Lower lobe of right lung (tissue), 2 donors: ENCODE data around the gene PROM1. TPM values are rescaled to one million over a fixed set of nuclear protein-coding genes. Genes with fewer than 3 reads are reported as not detected.

Experiments
- ATAC-seq, 2 donors: fragments of 200-7000 bp; cut with Tn5 transposase; one replicate each; pipeline ENCODE4 v1.9.1; 2020 to 2022; ENCODE audit warnings: mild to moderate bottlenecking in 2 of 2, moderate library complexity in 2 of 2
- DNase-seq: peaks from one replicate; pipeline ENCODE4 v3.0.0-alpha.2; 2020
- H3K27ac ChIP-seq: fragments of 200-600 bp; one replicate; pipeline ENCODE4 v1.8.0; 2022
- H3K27me3 ChIP-seq: fragments of 200-600 bp; one replicate; pipeline ENCODE4 v1.8.0; 2022; ENCODE audit warnings: low read depth
- H3K36me3 ChIP-seq: fragments of 200-600 bp; one replicate; pipeline ENCODE4 v1.8.0; 2022; ENCODE audit warnings: mild to moderate bottlenecking
- H3K4me1 ChIP-seq: fragments of 200-600 bp; one replicate; pipeline ENCODE4 v1.8.0; 2022
- H3K4me3 ChIP-seq: fragments of 200-600 bp; one replicate; pipeline ENCODE4 v1.8.0; 2022; ENCODE audit warnings: mild to moderate bottlenecking
- H3K9me3 ChIP-seq: fragments of 200-600 bp; one replicate; pipeline ENCODE4 v1.8.0; 2022
- intact Hi-C: fragments of 100-400 bp; cut with DNase I; formaldehyde crosslinking; loops from one replicate; pipeline ENCODE4 v1.11.0; 2022
- total RNA-seq: library from RNA; stranded (reverse); fragmentation: NEBNext Ultra II Directional; extraction: Animal tissue kit (Norgen Biotek cat#: 25700); gene quantifications from one replicate; pipeline ENCODE4 v1.2.1, GENCODE V29; 2021
- TF ChIP-seq, protein P1 (sequence below): fragments of 200-600 bp; IDR thresholded peaks from one replicate; pipeline ENCODE4 v1.8.0; 2022; ENCODE audit warnings: antibody characterized with exemption, mild to moderate bottlenecking
- donor health status: DM: no; HTN: yes; CAD: no; lungs with severe emphysema.

Gene PROM1
- total RNA-seq, 1 donor from 2014 or later, result 10.1 TPM

- Histone ChIP-seq H3K27me3 (peaks cover 22% of the 10 kb centered on the region), H3K27ac (no peak overlapping the region), H3K9me3 (no peaks in the 10 kb centered on the region), H3K4me1 (no peaks in the 10 kb centered on the region), H3K4me3 (no peak overlapping the region), H3K36me3 (no peaks in the 10 kb centered on the region)
- DNase-seq (no peak), ATAC-seq (no peak)
- TF ChIP-seq, protein P1, sequence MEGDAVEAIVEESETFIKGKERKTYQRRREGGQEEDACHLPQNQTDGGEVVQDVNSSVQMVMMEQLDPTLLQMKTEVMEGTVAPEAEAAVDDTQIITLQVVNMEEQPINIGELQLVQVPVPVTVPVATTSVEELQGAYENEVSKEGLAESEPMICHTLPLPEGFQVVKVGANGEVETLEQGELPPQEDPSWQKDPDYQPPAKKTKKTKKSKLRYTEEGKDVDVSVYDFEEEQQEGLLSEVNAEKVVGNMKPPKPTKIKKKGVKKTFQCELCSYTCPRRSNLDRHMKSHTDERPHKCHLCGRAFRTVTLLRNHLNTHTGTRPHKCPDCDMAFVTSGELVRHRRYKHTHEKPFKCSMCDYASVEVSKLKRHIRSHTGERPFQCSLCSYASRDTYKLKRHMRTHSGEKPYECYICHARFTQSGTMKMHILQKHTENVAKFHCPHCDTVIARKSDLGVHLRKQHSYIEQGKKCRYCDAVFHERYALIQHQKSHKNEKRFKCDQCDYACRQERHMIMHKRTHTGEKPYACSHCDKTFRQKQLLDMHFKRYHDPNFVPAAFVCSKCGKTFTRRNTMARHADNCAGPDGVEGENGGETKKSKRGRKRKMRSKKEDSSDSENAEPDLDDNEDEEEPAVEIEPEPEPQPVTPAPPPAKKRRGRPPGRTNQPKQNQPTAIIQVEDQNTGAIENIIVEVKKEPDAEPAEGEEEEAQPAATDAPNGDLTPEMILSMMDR, result no peak
- intact Hi-C loops, result no loop called here
Observed at GRCh38 chr4:16075975-16076757, 7.7 kb downstream of the PROM1 start.

DNA sequence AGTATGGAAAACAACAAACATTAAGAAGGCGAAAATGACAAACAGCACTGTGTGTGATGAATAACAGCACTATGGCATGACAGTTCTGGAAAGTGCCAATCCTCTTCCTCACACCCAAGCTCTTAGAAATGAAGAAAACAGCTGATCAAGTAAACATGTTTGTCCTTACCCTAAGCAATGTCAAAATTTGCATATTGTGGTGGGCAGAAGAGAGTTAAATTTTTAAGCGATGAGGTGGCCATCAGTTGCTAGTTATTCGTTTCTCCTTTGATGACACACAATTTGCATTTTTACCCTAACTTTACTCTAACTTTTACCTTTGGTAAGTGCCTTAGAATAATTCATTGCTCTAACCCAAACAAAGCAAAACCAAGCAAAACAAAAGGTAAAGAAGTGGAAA is 8.8 kb downstream of the PROM1 start:
- intact Hi-C loops, result no loop called here
- no peaks in the 10 kb centered on the region for H3K36me3 ChIP-seq
- no peak overlapping the region for H3K4me3 ChIP-seq
- H3K4me1 ChIP-seq, result no peaks in the 10 kb centered on the region
- TF ChIP-seq, protein P1, result no peak
- H3K27me3 ChIP-seq, result peaks cover 13% of the 10 kb centered on the region
- no peak for ATAC-seq
- no peak overlapping the region for H3K27ac ChIP-seq
- no peaks in the 10 kb centered on the region for H3K9me3 ChIP-seq
- DNase-seq, result no peak

- TF ChIP-seq, protein P1, result no peak
- Histone ChIP-seq H3K9me3 (no peaks in the 10 kb centered on the region), H3K36me3 (no peaks in the 10 kb centered on the region), H3K27me3 (no peaks in the 10 kb centered on the region), H3K4me1 (no peaks in the 10 kb centered on the region), H3K27ac (no peak overlapping the region), H3K4me3 (no peak overlapping the region)
- DNase-seq (no peak), ATAC-seq (no peak)
- intact Hi-C loops, result no loop called here
Observed at GRCh38 chr4:16072168-16072567, 11.7 kb downstream of the PROM1 start.

DNA sequence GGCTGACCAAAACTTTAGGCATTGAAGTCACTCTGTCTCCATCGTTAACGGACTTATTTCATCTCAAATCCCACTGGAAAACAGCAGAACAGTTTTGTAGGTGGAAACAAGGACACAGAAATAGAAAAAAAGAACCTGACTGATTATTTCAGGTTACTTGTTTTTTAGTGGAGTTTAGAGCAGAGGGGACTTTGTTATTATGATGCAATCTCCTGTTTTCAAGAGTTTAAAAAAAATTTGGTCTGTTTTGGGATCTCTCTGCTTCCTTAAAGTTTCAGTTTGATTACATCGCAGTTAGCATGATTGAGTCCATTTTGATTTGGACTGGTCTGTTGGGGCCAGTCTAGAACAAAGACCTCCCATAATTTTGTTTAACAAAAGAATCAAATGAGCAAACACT is 13.6 kb downstream of the PROM1 start:
- ATAC-seq (no peak), DNase-seq (no peak)
- Histone ChIP-seq H3K4me1 (no peaks in the 10 kb centered on the region), H3K4me3 (no peak overlapping the region), H3K27ac (no peak overlapping the region), H3K27me3 (no peaks in the 10 kb centered on the region), H3K36me3 (no peaks in the 10 kb centered on the region), H3K9me3 (no peaks in the 10 kb centered on the region)
- intact Hi-C loops, result no loop called here
- TF ChIP-seq, protein P1, result no peak

DNA sequence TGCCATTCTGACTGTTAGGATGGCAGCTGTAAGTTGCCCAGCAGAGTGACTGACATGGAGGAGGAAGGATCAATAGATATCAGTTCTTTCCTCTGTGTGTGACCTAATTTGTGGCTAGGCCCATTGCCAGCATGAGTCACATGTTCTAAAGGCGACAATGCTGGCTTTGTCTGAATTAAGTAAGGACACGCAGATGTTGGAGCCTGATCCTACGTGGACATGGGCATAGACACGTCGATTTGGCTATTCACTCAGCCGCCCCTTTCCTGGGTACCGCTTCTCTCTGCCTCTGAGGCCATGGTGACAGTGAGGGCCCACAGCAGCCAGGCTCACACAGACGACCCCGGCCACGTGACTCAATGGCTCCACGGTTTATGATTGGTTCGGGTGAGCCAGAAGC is 16.3 kb downstream of the PROM1 start:
- no peaks in the 10 kb centered on the region for H3K36me3 ChIP-seq
- no peaks in the 10 kb centered on the region for H3K4me1 ChIP-seq
- intact Hi-C loops, result no loop called here
- no peak overlapping the region for H3K4me3 ChIP-seq
- ATAC-seq (peak in 1 of 2 donors; percentile 19), DNase-seq (no peak)
- H3K27me3 ChIP-seq, result no peaks in the 10 kb centered on the region
- H3K9me3 ChIP-seq, result no peaks in the 10 kb centered on the region
- TF ChIP-seq, protein P1, result no peak
- no peak overlapping the region for H3K27ac ChIP-seq
